HS-5 (cell line): ENCODE measurements around the gene VPS9D1.
A peak's percentile ranks its signal among the peaks of the same experiment; 100 is the strongest.
"Not testable (repeated sequence)": the region's sequence is repeated elsewhere in the genome, so short reads cannot be mapped to it uniquely, and the experiment has no call there.

Experiments
- DNase-seq: peaks from one replicate; pipeline ENCODE4 v3.0.0-alpha.2; 2012; ENCODE audit warnings: low read depth

Gene VPS9D1

GRCh38 chr16:89709166-89709565 is 11.5 kb downstream of the VPS9D1 start:
- no peak for DNase-seq

- DNase-seq: no peak
Observed at GRCh38 chr16:89708481-89708931, 12.2 kb downstream of the VPS9D1 start.

- no peak for DNase-seq
Observed at GRCh38 chr16:89707695-89708094, 13.0 kb downstream of the VPS9D1 start.

GRCh38 chr16:89706518-89707260 is 14.0 kb downstream of the VPS9D1 start:
- DNase-seq: no peak

- DNase-seq: no peak
Observed at GRCh38 chr16:89705006-89705405, 15.7 kb downstream of the VPS9D1 start.

GRCh38 chr16:89704281-89704680 is 16.4 kb downstream of the VPS9D1 start:
- no peak for DNase-seq

GRCh38 chr16:89701425-89702406 is 19.0 kb downstream of the VPS9D1 start, which contains the start of gene SPATA2L:
TSS of gene SPATA2L (minus strand) at chr16:89701705. CDS start at chr16:89701232, 473 bp downstream.
- no peak for DNase-seq

GRCh38 chr16:89700649-89701424 is 19.9 kb downstream of the VPS9D1 start:
- DNase-seq: no peak

- DNase-seq: peak; percentile 60
Observed at GRCh38 chr16:89700100-89700648, 20.5 kb downstream of the VPS9D1 start.

- DNase-seq: not testable (repeated sequence)
Observed at GRCh38 chr16:89699629-89700099, 21.0 kb downstream of the VPS9D1 start.

- DNase-seq: not testable (repeated sequence)
Observed at GRCh38 chr16:89698717-89699116, 22.0 kb downstream of the VPS9D1 start.

- DNase-seq: no peak
Observed at GRCh38 chr16:89697616-89698331, 22.9 kb downstream of the VPS9D1 start.

- no peak for DNase-seq
Observed at GRCh38 chr16:89697161-89697615, 23.5 kb downstream of the VPS9D1 start.

GRCh38 chr16:89696670-89697128 is 24.0 kb downstream of the VPS9D1 start:
- no peak for DNase-seq

GRCh38 chr16:89695875-89696669 is 24.6 kb downstream of the VPS9D1 start:
- no peak for DNase-seq

GRCh38 chr16:89695086-89695874 is 25.4 kb downstream of the VPS9D1 start:
- DNase-seq: no peak

GRCh38 chr16:89694784-89695085 is 26.0 kb downstream of the VPS9D1 start:
- not testable (repeated sequence) for DNase-seq

GRCh38 chr16:89693931-89694783 is 26.5 kb downstream of the VPS9D1 start:
- DNase-seq: no peak
